ENCODE data around the gene CDYL.
A peak's percentile ranks its signal among the peaks of the same experiment; 100 is the strongest.

Gene CDYL

GRCh38 chr6:4774296-4774695 lies 1.9 kb upstream of the CDYL start:
- DNase-seq (ENCODE audit: low spot score): no peak

- peak; percentile 26 for DNase-seq (ENCODE audit: low spot score)
Observed at GRCh38 chr6:4774715-4775493, 1.3 kb upstream of the CDYL start.

- DNase-seq (ENCODE audit: low spot score): peak; percentile 85
Observed at GRCh38 chr6:4775494-4776130, 592 bp upstream of the CDYL start.

- no peak for DNase-seq (ENCODE audit: low spot score)
Observed at GRCh38 chr6:4776493-4777393, 539 bp downstream of the CDYL start.

- DNase-seq (ENCODE audit: low spot score): peak; percentile 45
Observed at GRCh38 chr6:4777394-4777935, 1.3 kb downstream of the CDYL start.

GRCh38 chr6:4778086-4778485 lies 1.9 kb downstream of the CDYL start:
- DNase-seq (ENCODE audit: low spot score): peak; percentile 46

GRCh38 chr6:4780360-4780812 lies 4.2 kb downstream of the CDYL start:
- DNase-seq (ENCODE audit: low spot score): peak; percentile 49

- DNase-seq (ENCODE audit: low spot score): no peak
Observed at GRCh38 chr6:4781426-4781825, 5.2 kb downstream of the CDYL start.

- peak; percentile 72 for DNase-seq (ENCODE audit: low spot score)
Observed at GRCh38 chr6:4781967-4782575, 5.9 kb downstream of the CDYL start.

GRCh38 chr6:4786996-4787395 lies 10.8 kb downstream of the CDYL start:
- DNase-seq (ENCODE audit: low spot score): no peak

- no peak for DNase-seq (ENCODE audit: low spot score)
Observed at GRCh38 chr6:4788482-4788881, 12.3 kb downstream of the CDYL start.

GRCh38 chr6:4788953-4789584 lies 12.9 kb downstream of the CDYL start:
- DNase-seq (ENCODE audit: low spot score): no peak

GRCh38 chr6:4790158-4790899 lies 14.1 kb downstream of the CDYL start:
- no peak for DNase-seq (ENCODE audit: low spot score)

- DNase-seq (ENCODE audit: low spot score): no peak
Observed at GRCh38 chr6:4794140-4794707, 18.0 kb downstream of the CDYL start.

- peak; percentile 18 for DNase-seq (ENCODE audit: low spot score)
Observed at GRCh38 chr6:4797587-4797986, 21.4 kb downstream of the CDYL start.

- no peak for DNase-seq (ENCODE audit: low spot score)
Observed at GRCh38 chr6:4799912-4800311, 23.7 kb downstream of the CDYL start.

- DNase-seq (ENCODE audit: low spot score): no peak
Observed at GRCh38 chr6:4800662-4801061, 24.5 kb downstream of the CDYL start.

GRCh38 chr6:4801491-4802110 lies 25.4 kb downstream of the CDYL start:
- no peak for DNase-seq (ENCODE audit: low spot score)

GRCh38 chr6:4802312-4802935 lies 26.2 kb downstream of the CDYL start:
- DNase-seq (ENCODE audit: low spot score): no peak

Measured in kidney tubule cell (primary cell).